IMR-90 (cell line): ENCODE measurements around the gene ASB4. TPM values are rescaled to one million over a fixed set of nuclear protein-coding genes. Genes with fewer than 3 reads are reported as not detected.

Source experiments
- ATAC-seq: fragments of 200-7000 bp; cut with Tn5 transposase; 2 replicates; pipeline ENCODE4 v1.9.1; 2020; ENCODE audit warnings: low read depth, mild to moderate bottlenecking, moderate library complexity
- BruUV-seq: library from RNA; stranded (reverse); fragments of 400-500 nt; replicated peaks from 2 replicates; lab custom pipeline; 2021; lab: Mats Ljungman, UMichigan
- CTCF ChIA-PET: fragments of 300-600 bp; formaldehyde crosslinking; extraction: SDS; loops from one replicate; lab custom pipeline; 2021; ENCODE audit warnings: antibody characterized with exemption; lab: Yijun Ruan, JAX
- POLR2A ChIA-PET: fragments of 300-600 bp; sonication (Branson Sonifier 250); formaldehyde crosslinking; loops from one replicate; lab custom pipeline; 2022; ENCODE audit warnings: antibody characterized with exemption; ENCODE audit not compliant: unreplicated experiment; lab: Charles Lee
- DNase-seq: peaks from one replicate; pipeline ENCODE4 v3.0.0; 2013
- H2AFZ ChIP-seq: replicated peaks from 2 replicates; pipeline ENCODE3; 2013; ENCODE audit warnings: low read length, mild to moderate bottlenecking; ENCODE audit not compliant: poor library complexity
- H2AK5ac ChIP-seq: 2 replicates; pipeline ENCODE4 v1.6.1; 2013; ENCODE audit warnings: low read depth, low read length, inconsistent platforms
- H2AK9ac ChIP-seq: replicated peaks from 2 replicates; pipeline ENCODE3; 2013; ENCODE audit warnings: mild to moderate bottlenecking, low read depth, low read length, moderate library complexity; ENCODE audit not compliant: poor library complexity
- H2BK120ac ChIP-seq: 2 replicates; pipeline ENCODE4 v1.6.1; 2013; ENCODE audit warnings: low read depth, low read length, inconsistent platforms
- H2BK15ac ChIP-seq: 3 replicates; pipeline ENCODE4 v1.6.1; 2013; ENCODE audit warnings: low read depth, low read length, inconsistent platforms
- H2BK20ac ChIP-seq: 2 replicates; pipeline ENCODE4 v1.6.1; 2013; ENCODE audit warnings: low read depth, mild to moderate bottlenecking, inconsistent platforms, low read length, moderate library complexity
- H2BK5ac ChIP-seq: 2 replicates; pipeline ENCODE4 v1.6.1; 2013; ENCODE audit warnings: mild to moderate bottlenecking, low read depth, low read length, inconsistent platforms; ENCODE audit not compliant: poor library complexity, severe bottlenecking
- H3K14ac ChIP-seq: replicated peaks from 2 replicates; pipeline ENCODE4 v1.6.1; 2013; ENCODE audit warnings: low read depth, low read length, inconsistent platforms
- H3K18ac ChIP-seq: 2 replicates; pipeline ENCODE4 v1.6.1; 2013; ENCODE audit warnings: low read depth, low read length, control low read depth
- H3K23ac ChIP-seq: 2 replicates; pipeline ENCODE4 v1.6.1; 2013; ENCODE audit warnings: low read depth, low read length, inconsistent platforms
- H3K27ac ChIP-seq: 2 replicates; pipeline ENCODE4 v1.5.1; 2013; ENCODE audit warnings: mild to moderate bottlenecking, control low read depth, low read length; ENCODE audit not compliant: insufficient read depth
- H3K27me3 ChIP-seq: 2 replicates; pipeline ENCODE4 v1.6.1; 2013; ENCODE audit warnings: low read length; ENCODE audit not compliant: control insufficient read depth, insufficient read depth
- H3K36me3 ChIP-seq: 2 replicates; pipeline ENCODE4 v1.6.1; 2013; ENCODE audit warnings: low read length, mixed read lengths; ENCODE audit not compliant: control insufficient read depth, insufficient read depth
- H3K4ac ChIP-seq: 2 replicates; pipeline ENCODE4 v1.6.1; 2013; ENCODE audit warnings: low read depth, low read length, inconsistent platforms
- H3K4me1 ChIP-seq: 2 replicates; pipeline ENCODE4 v1.6.1; 2013; ENCODE audit warnings: low read length, mixed read lengths; ENCODE audit not compliant: control insufficient read depth, insufficient read depth
- H3K4me2 ChIP-seq: 2 replicates; pipeline ENCODE4 v1.6.1; 2013; ENCODE audit warnings: low read depth, mild to moderate bottlenecking, control low read depth, low read length, moderate library complexity
- H3K4me3 ChIP-seq: 2 replicates; pipeline ENCODE4 v1.5.1; 2013; ENCODE audit warnings: low read depth, mild to moderate bottlenecking, control low read depth, low read length, moderate library complexity; ENCODE audit not compliant: insufficient read depth
- H3K56ac ChIP-seq: 2 replicates; pipeline ENCODE4 v1.6.1; 2013; ENCODE audit warnings: low read length, inconsistent platforms; ENCODE audit not compliant: insufficient read depth; ENCODE audit errors: extremely low read depth
- H3K79me1 ChIP-seq, 2 experiments: 2 replicates each; pipeline ENCODE4 v1.6.1; 2013; ENCODE audit warnings: low read length in 2 of 2, inconsistent platforms in 1 of 2, low read depth in 1 of 2
- H3K9ac ChIP-seq: 2 replicates; pipeline ENCODE4 v1.6.1; 2013; ENCODE audit warnings: low read depth, low read length, control low read depth
- H3K9me1 ChIP-seq: 2 replicates; pipeline ENCODE4 v1.6.1; 2013; ENCODE audit warnings: low read length, inconsistent platforms; ENCODE audit not compliant: insufficient read depth
- H3K9me3 ChIP-seq: 2 replicates; pipeline ENCODE4 v1.6.1; 2013; ENCODE audit warnings: low read length; ENCODE audit not compliant: control insufficient read depth, insufficient read depth
- H4K20me1 ChIP-seq: 2 replicates; pipeline ENCODE4 v1.6.1; 2013; ENCODE audit warnings: low read length, inconsistent platforms; ENCODE audit not compliant: insufficient read depth
- H4K5ac ChIP-seq: 2 replicates; pipeline ENCODE4 v1.6.1; 2013; ENCODE audit warnings: mild to moderate bottlenecking, low read depth, low read length, control low read depth
- H4K8ac ChIP-seq, 2 experiments: 2 replicates each; pipeline ENCODE4 v1.6.1; 2013; ENCODE audit warnings: low read depth in 2 of 2, low read length in 2 of 2, control low read depth in 1 of 2, inconsistent platforms in 1 of 2
- H4K91ac ChIP-seq: 2 replicates; pipeline ENCODE4 v1.6.1; 2013; ENCODE audit warnings: low read depth, low read length, inconsistent platforms; ENCODE audit not compliant: insufficient read depth
- BHLHE40 ChIP-seq: fragments of 150-350 bp; IDR thresholded peaks from 2 replicates; pipeline ENCODE4 v1.6.1; 2016; ENCODE audit warnings: mild to moderate bottlenecking, low read depth, low read length
- CTCF ChIP-seq: conservative IDR thresholded peaks from 2 replicates; pipeline ENCODE4 v1.5.1; 2012; ENCODE audit warnings: mild to moderate bottlenecking, low read depth, low read length, improper control_type of control experiment
- MAZ ChIP-seq: IDR thresholded peaks from 2 replicates; pipeline ENCODE4 v1.6.1; 2012; ENCODE audit warnings: low read depth, mild to moderate bottlenecking, low read length, improper control_type of control experiment, moderate library complexity, borderline replicate concordance
- MXI1 ChIP-seq: IDR thresholded peaks from 2 replicates; pipeline ENCODE4 v1.6.1; 2012; ENCODE audit warnings: low read depth, mild to moderate bottlenecking, low read length, moderate library complexity, borderline replicate concordance
- NFE2L2 ChIP-seq: fragments of 150-350 bp; IDR thresholded peaks from 2 replicates; pipeline ENCODE4 v1.6.1; 2016; ENCODE audit warnings: low read depth, mild to moderate bottlenecking, low read length
- RAD21 ChIP-seq: IDR thresholded peaks from 2 replicates; pipeline ENCODE4 v1.6.1; 2012; ENCODE audit warnings: low read length, improper control_type of control experiment
- RCOR1 ChIP-seq: IDR thresholded peaks from 2 replicates; pipeline ENCODE4 v1.6.1; 2012; ENCODE audit warnings: mild to moderate bottlenecking, low read length, improper control_type of control experiment; ENCODE audit not compliant: insufficient replicate concordance
- SMC3 ChIP-seq: fragments of 150-350 bp; IDR thresholded peaks from 2 replicates; pipeline ENCODE4 v1.6.1; 2016; ENCODE audit warnings: low read depth, mild to moderate bottlenecking, antibody characterized with exemption, low read length, moderate library complexity
- WGBS, 2 experiments: methylation state at CpG; one replicate each; pipeline versions ENCODE4 v1.1.5 to v1.1.7; 2013; ENCODE audit warnings: missing lambda C conversion rate in 2 of 2; ENCODE audit not compliant: insufficient read length in 1 of 2; ENCODE audit errors: extremely low coverage in 2 of 2; 5-methylcytosine and 5-hydroxymethylcytosine counted together
- dilution Hi-C: fragments of 300-500 bp; cut with HindIII; formaldehyde crosslinking; loops from one replicate; pipeline ENCODE4 v1.14.3; 2018; ENCODE audit warnings: low sequenced_read_pairs; ENCODE audit not compliant: unreplicated experiment
- in situ Hi-C: fragments of 300-500 bp; cut with MboI; formaldehyde crosslinking; loops from 3 replicates; pipeline ENCODE4 v1.14.3; 2019; ENCODE audit warnings: low sequenced_read_pairs, inconsistent platforms, mixed read lengths
- intact Hi-C: fragments of 100-400 bp; cut with micrococcal nuclease; formaldehyde crosslinking; loops from 2 replicates; pipeline ENCODE4 v1.10.0; 2022
- polyA plus RNA-seq, 3 experiments: library from polyadenylated mRNA; depleted of rRNA; stranded (reverse); fragments of >200 nt; gene quantifications; 2 replicates each; pipeline ENCODE4 v1.2.3, GENCODE V29; 2012; ENCODE audit warnings: low replicate concordance in 1 of 3
- total RNA-seq: library from RNA; depleted of rRNA; stranded (reverse); fragments of >200 nt; gene quantifications from 2 replicates; pipeline ENCODE4 v1.2.3, GENCODE V29; 2012
- TF ChIP-seq, protein P1 (sequence below): fragments of 150-350 bp; IDR thresholded peaks from 2 replicates; pipeline ENCODE4 v1.6.1; 2016; ENCODE audit warnings: low read depth, mild to moderate bottlenecking, low read length, moderate library complexity, borderline replicate concordance

The ASB4 gene
- total and polyA plus RNA-seq, 2 of the 4 experiments (the other 2 are of a cell fraction): not detected

- Histone ChIP-seq H3K9me1 (no peaks in the 10 kb centered on the region), H2BK15ac (no peak overlapping the region), H4K20me1 (no peaks in the 10 kb centered on the region), H2AK5ac (no peak overlapping the region), H4K5ac (no peak overlapping the region), H3K4ac (no peak overlapping the region), H3K4me2 (no peak overlapping the region), H3K14ac (no peak overlapping the region), H3K56ac (no peak overlapping the region), H4K8ac (no peak overlapping the region), H2BK20ac (no peak overlapping the region), H3K4me1 (no peaks in the 10 kb centered on the region), H3K18ac (no peak overlapping the region), H4K91ac (no peak overlapping the region), H2AK9ac (no peak overlapping the region), H3K4me3 (no peak overlapping the region), H3K9ac (no peak overlapping the region), H3K27ac (no peak overlapping the region), H2BK5ac (no peak overlapping the region), H3K9me3 (no peaks in the 10 kb centered on the region), H3K23ac (no peak overlapping the region), H3K79me1 (no peaks in the 10 kb centered on the region), H2AFZ (no peak overlapping the region), H3K27me3 (peaks cover 3% of the 10 kb centered on the region; the same call in 1 of the 2 replicates), H2BK120ac (no peak overlapping the region), H3K36me3 (no peaks in the 10 kb centered on the region)
- TF ChIP-seq SMC3 (no peak), MAZ (no peak), NFE2L2 (no peak), CTCF (no peak), RAD21 (no peak), RCOR1 (no peak), BHLHE40 (no peak), MXI1 (no peak)
- TF ChIP-seq, protein P1, sequence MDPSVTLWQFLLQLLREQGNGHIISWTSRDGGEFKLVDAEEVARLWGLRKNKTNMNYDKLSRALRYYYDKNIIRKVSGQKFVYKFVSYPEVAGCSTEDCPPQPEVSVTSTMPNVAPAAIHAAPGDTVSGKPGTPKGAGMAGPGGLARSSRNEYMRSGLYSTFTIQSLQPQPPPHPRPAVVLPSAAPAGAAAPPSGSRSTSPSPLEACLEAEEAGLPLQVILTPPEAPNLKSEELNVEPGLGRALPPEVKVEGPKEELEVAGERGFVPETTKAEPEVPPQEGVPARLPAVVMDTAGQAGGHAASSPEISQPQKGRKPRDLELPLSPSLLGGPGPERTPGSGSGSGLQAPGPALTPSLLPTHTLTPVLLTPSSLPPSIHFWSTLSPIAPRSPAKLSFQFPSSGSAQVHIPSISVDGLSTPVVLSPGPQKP: no peak
- CTCF ChIA-PET: no interaction called here
- ATAC-seq (no peak), DNase-seq (no peak)
- dilution Hi-C loops (no loop called here), in situ Hi-C loops (loop anchor here (25.0 kb wide), 1 partner anchor 1204 kb away; no protein-coding TSS in a partner anchor), intact Hi-C loops (no loop called here)
- 100% methylated on average over 1 of the region's 2 CpGs; no CpG with 5 or more reads in 1 of the 2 experiments for WGBS, 2 experiments
- POLR2A ChIA-PET: no interaction called here
- no TSS peak for BruUV-seq
Observed at GRCh38 chr7:95491634-95492314, 6.0 kb downstream of the ASB4 start.
